H1 (cell line): ENCODE data around the gene UTP14A. TPM values are rescaled to one million over a fixed set of nuclear protein-coding genes. Genes with fewer than 3 reads are reported as not detected.
A peak's percentile ranks its signal among the peaks of the same experiment; 100 is the strongest.

Experiments used
- CTCF ChIA-PET: fragments of 300-600 bp; sonication (Branson Sonifier 250); formaldehyde crosslinking; loops from one replicate; lab custom pipeline; 2021; ENCODE audit not compliant: partially characterized antibody; lab: Charles Lee
- POLR2A ChIA-PET: fragments of 300-600 bp; sonication (Branson Sonifier 250); formaldehyde crosslinking; loops from one replicate; lab custom pipeline; 2021; ENCODE audit warnings: inconsistent platforms; ENCODE audit not compliant: partially characterized antibody; lab: Charles Lee
- DNase-seq, 2 experiments: peaks; one replicate each; pipeline versions ENCODE4 v3.0.0 to v3.0.0-alpha.2; 2010 to 2022; ENCODE audit warnings: low spot score in 2 of 2, low read depth in 1 of 2, mixed read lengths in 1 of 2
- FAIRE-seq: peaks from 2 replicates; lab custom pipeline; 2011; peaks lifted over from hg19 to GRCh38; lab: Jason Lieb, UNC
- H2AFZ ChIP-seq: 2 replicates; pipeline ENCODE4 v1.8.1; 2012; ENCODE audit warnings: low read length, inconsistent platforms
- H2AK5ac ChIP-seq: 2 replicates; pipeline ENCODE4 v1.6.1; 2013; ENCODE audit warnings: low read depth, low read length
- H2BK120ac ChIP-seq: replicated peaks from 2 replicates; pipeline ENCODE3; 2013; ENCODE audit warnings: low read depth, low read length, inconsistent platforms
- H2BK12ac ChIP-seq: 2 replicates; pipeline ENCODE4 v1.6.1; 2013; ENCODE audit warnings: low read depth, low read length
- H2BK15ac ChIP-seq: 2 replicates; pipeline ENCODE4 v1.6.1; 2013; ENCODE audit warnings: low read length
- H2BK20ac ChIP-seq: 2 replicates; pipeline ENCODE4 v1.6.1; 2013; ENCODE audit warnings: low read length
- H2BK5ac ChIP-seq: 2 replicates; pipeline ENCODE4 v1.6.1; 2013; ENCODE audit warnings: low read depth, low read length
- H3K14ac ChIP-seq: 2 replicates; pipeline ENCODE4 v1.6.1; 2013; ENCODE audit warnings: inconsistent platforms; ENCODE audit not compliant: insufficient read length
- H3K18ac ChIP-seq: 2 replicates; pipeline ENCODE4 v1.6.1; 2013; ENCODE audit warnings: low read length; ENCODE audit errors: extremely low read depth
- H3K23ac ChIP-seq: 2 replicates; pipeline ENCODE4 v1.6.1; 2013; ENCODE audit warnings: inconsistent platforms; ENCODE audit not compliant: insufficient read length
- H3K23me2 ChIP-seq: 2 replicates; pipeline ENCODE4 v1.6.1; 2013; ENCODE audit warnings: low read depth, low read length
- H3K27ac ChIP-seq: 2 replicates; pipeline ENCODE4 v1.6.1; 2011; ENCODE audit warnings: low read depth, low read length, inconsistent platforms
- H3K27me3 ChIP-seq, 4 experiments: replicated peaks in 1 of 4; 1 replicate in 1 of 4; 2 replicates in 3 of 4; pipeline versions ENCODE4 v1.6.1 to v1.8.1; 2011 to 2013; ENCODE audit warnings: low read length in 3 of 4, mild to moderate bottlenecking in 3 of 4, inconsistent platforms in 2 of 4, mixed read lengths in 2 of 4, moderate library complexity in 1 of 4; ENCODE audit not compliant: control insufficient read depth in 3 of 4, insufficient read depth in 3 of 4; ENCODE audit errors: extremely low read depth in 1 of 4
- H3K36me3 ChIP-seq, 4 experiments: 2 replicates each; pipeline versions ENCODE4 v1.6.1 to v1.8.1; 2011 to 2013; ENCODE audit warnings: mild to moderate bottlenecking in 4 of 4, low read length in 3 of 4, moderate library complexity in 2 of 4, control low read depth in 1 of 4, inconsistent platforms in 1 of 4; ENCODE audit not compliant: insufficient read depth in 4 of 4, control insufficient read depth in 2 of 4
- H3K4ac ChIP-seq: replicated peaks from 2 replicates; pipeline ENCODE3; 2013; ENCODE audit warnings: low read length, low read depth, mixed read lengths, inconsistent platforms; ENCODE audit not compliant: insufficient read length
- H3K4me1 ChIP-seq, 4 experiments: replicated peaks in 1 of 4; 1 replicate in 1 of 4; 2 replicates in 3 of 4; pipeline versions ENCODE4 v1.6.1 to v1.8.1; 2011 to 2013; ENCODE audit warnings: low read length in 3 of 4, inconsistent platforms in 2 of 4, mixed read lengths in 1 of 4; ENCODE audit not compliant: insufficient read depth in 4 of 4, control insufficient read depth in 3 of 4
- H3K4me2 ChIP-seq, 2 experiments: 2 replicates each; pipeline versions ENCODE4 v1.6.1 to v1.8.1; 2011 to 2013; ENCODE audit warnings: low read depth in 2 of 2, low read length in 2 of 2, control low read depth in 1 of 2, inconsistent platforms in 1 of 2, mild to moderate bottlenecking in 1 of 2; ENCODE audit not compliant: insufficient read depth in 1 of 2
- H3K4me3 ChIP-seq, 4 experiments: fragments of 200-600, 300-600 bp in 1 of 4; sonication (generic), shearing (Covaris generic), sonication (Bioruptor Twin) in 1 of 4; 2 replicates each; pipeline versions ENCODE4 v1.5.1 to v1.8.1; 2011 to 2016; ENCODE audit warnings: low read length in 4 of 4, low read depth in 3 of 4, control low read depth in 2 of 4, inconsistent platforms in 2 of 4, mild to moderate bottlenecking in 2 of 4, mixed read lengths in 1 of 4, moderate library complexity in 1 of 4; ENCODE audit not compliant: insufficient read depth in 2 of 4; ENCODE audit errors: extremely low read depth in 1 of 4
- H3K56ac ChIP-seq: replicated peaks from 2 replicates; pipeline ENCODE3; 2013; ENCODE audit warnings: low read depth, mild to moderate bottlenecking, mixed read lengths, low read length, inconsistent platforms; ENCODE audit not compliant: insufficient read length
- H3K79me1 ChIP-seq: 2 replicates; pipeline ENCODE4 v1.6.1; 2013; ENCODE audit warnings: low read depth, low read length, control low read depth
- H3K79me2 ChIP-seq, 2 experiments: 2 replicates each; pipeline versions ENCODE4 v1.6.1 to v1.8.1; 2012 to 2013; ENCODE audit warnings: low read length in 2 of 2, mild to moderate bottlenecking in 2 of 2, inconsistent platforms in 1 of 2; ENCODE audit not compliant: insufficient read depth in 2 of 2, control insufficient read depth in 1 of 2
- H3K9ac ChIP-seq, 4 experiments: replicated peaks in 1 of 4; 1 replicate in 1 of 4; 2 replicates in 3 of 4; pipeline versions ENCODE4 v1.6.1 to v1.8.1; 2011 to 2013; ENCODE audit warnings: low read depth in 3 of 4, low read length in 3 of 4, control low read depth in 2 of 4, mild to moderate bottlenecking in 2 of 4, moderate library complexity in 2 of 4, inconsistent platforms in 1 of 4; ENCODE audit errors: extremely low read depth in 1 of 4
- H3K9me3 ChIP-seq, 2 experiments: 2 replicates each; pipeline versions ENCODE4 v1.6.1 to v1.8.1; 2012 to 2013; ENCODE audit warnings: mild to moderate bottlenecking in 2 of 2, moderate library complexity in 2 of 2, control low read depth in 1 of 2, inconsistent platforms in 1 of 2, low read depth in 1 of 2, low read length in 1 of 2, mixed read lengths in 1 of 2; ENCODE audit not compliant: insufficient read depth in 2 of 2
- H4K20me1 ChIP-seq, 2 experiments: replicated peaks in 1 of 2; 2 replicates each; pipeline versions ENCODE3 to v1.8.1; 2011 to 2013; ENCODE audit warnings: inconsistent platforms in 2 of 2, low read length in 2 of 2, mild to moderate bottlenecking in 1 of 2; ENCODE audit not compliant: insufficient read depth in 2 of 2, control insufficient read depth in 1 of 2
- H4K5ac ChIP-seq: 2 replicates; pipeline ENCODE4 v1.6.1; 2013; ENCODE audit warnings: low read length, low read depth, mixed read lengths, inconsistent platforms; ENCODE audit not compliant: insufficient read length
- H4K8ac ChIP-seq: 2 replicates; pipeline ENCODE4 v1.8.0; 2013; ENCODE audit warnings: mild to moderate bottlenecking, moderate library complexity, low read length, inconsistent platforms; ENCODE audit not compliant: insufficient read depth; ENCODE audit errors: extremely low read depth
- H4K91ac ChIP-seq: replicated peaks from 2 replicates; pipeline ENCODE3; 2013; ENCODE audit warnings: low read length, mixed read lengths, inconsistent platforms; ENCODE audit not compliant: insufficient read length
- EZH2 ChIP-seq: fragments of 200-600 bp; sonication (generic); IDR thresholded peaks from 2 replicates; pipeline ENCODE4 v1.7.1; 2012; ENCODE audit warnings: low read depth, mild to moderate bottlenecking, moderate library complexity, low read length, inconsistent platforms; ENCODE audit not compliant: severe bottlenecking
- SUZ12 ChIP-seq: fragments of 200-600 bp; sonication (generic); IDR thresholded peaks from 2 replicates; pipeline ENCODE4 v1.6.1; 2012; ENCODE audit warnings: mild to moderate bottlenecking, inconsistent platforms, low read length, moderate library complexity, mixed read lengths
- YY1 ChIP-seq: IDR thresholded peaks from 2 replicates; pipeline ENCODE4 v1.6.1; 2011; ENCODE audit warnings: low read depth, mild to moderate bottlenecking, low read length
- WGBS, 2 experiments: shearing (Covaris generic) in 1 of 2; methylation state at CpG; one replicate each; pipeline versions ENCODE4 v1.1.6 to v1.1.7; 2013 to 2015; ENCODE audit warnings: low lambda C conversion rate in 2 of 2, mixed read lengths in 2 of 2, inconsistent platforms in 1 of 2, low coverage in 1 of 2, missing lambda C conversion rate in 1 of 2; ENCODE audit not compliant: insufficient replicate concordance in 2 of 2, insufficient coverage in 1 of 2, insufficient read length in 1 of 2; ENCODE audit errors: extremely low coverage in 1 of 2, missing lambda C conversion rate in 1 of 2; 5-methylcytosine and 5-hydroxymethylcytosine counted together
- polyA plus RNA-seq, 7 experiments: library from polyadenylated mRNA; depleted of rRNA in 3 of 7; stranded (reverse) in 5 of 7; unstranded in 2 of 7; fragments of >200 nt in 5 of 7; fragments of 200-250 nt in 2 of 7; gene quantifications; 1 replicate in 5 of 7; 2 replicates in 1 of 7; 4 replicates in 1 of 7; pipeline versions ENCODE4 v1.2.1 to v1.2.3, GENCODE V29; 2011 to 2013; ENCODE audit warnings: missing spikeins in 2 of 7, mixed read lengths in 2 of 7
- total RNA-seq: library from RNA; stranded (reverse); fragmentation: NEBNext Ultra II Directional; extraction: Animal tissue kit (Norgen Biotek cat#: 25700); gene quantifications from 2 replicates; pipeline ENCODE4 v1.2.1, GENCODE V29; 2021

Gene UTP14A
- total and polyA plus RNA-seq, 2 of the 8 experiments (the other 6 are each of a cell fraction or from before 2014, with no cell fraction given) = 4.5 to 24.0 TPM

- Histone ChIP-seq H3K4me3 (peak overlapping the region; percentile 57 to 70 (median 59)), H3K56ac (no peak overlapping the region), H4K20me1 (peaks cover 0 to 5% of the 10 kb centered on the region in 2 experiments), H4K8ac (no peak overlapping the region), H3K18ac (no peak overlapping the region), H3K36me3 (no peaks in the 10 kb centered on the region), H3K79me2 (no peaks in the 10 kb centered on the region), H2AK5ac (no peak overlapping the region), H3K27me3 (peaks cover 41 to 71% (median 61%) of the 10 kb centered on the region in 4 experiments), H2BK20ac (no peak overlapping the region), H3K23me2 (peaks cover 9% of the 10 kb centered on the region; the same call in 1 of the 2 replicates), H4K5ac (no peak overlapping the region), H3K23ac (no peak overlapping the region), H3K4me1 (peaks cover 0 to 24% (median 12%) of the 10 kb centered on the region in 4 experiments), H2BK120ac (no peak overlapping the region), H2AFZ (0 out of 2 replicates have a peak overlapping the region, but pooled peaks have one; percentile 44), H3K4me2 (peak overlapping the region; percentile 74 to 94), H2BK12ac (0 out of 2 replicates have a peak overlapping the region, but pooled peaks have one; percentile 17), H2BK15ac (no peak overlapping the region), H2BK5ac (no peak overlapping the region), H4K91ac (no peak overlapping the region), H3K79me1 (no peaks in the 10 kb centered on the region), H3K9me3 (no peaks in the 10 kb centered on the region), H3K27ac (no peak overlapping the region), H3K9ac (no peak overlapping the region), H3K14ac (no peak overlapping the region), H3K4ac (no peak overlapping the region)
- POLR2A ChIA-PET = interaction anchor here (0.9 to 1.7 kb wide), 5 partner anchors 18 to 103 kb away, joined by 3 to 9 read pairs (median 4); partner anchors contain the start of genes BCORL1 and UTP14A
- CTCF ChIA-PET = interaction anchor here (0.8 to 1.2 kb wide), 2 partner anchors 9 to 14 kb away, joined by 3 read pairs; no protein-coding TSS in a partner anchor
- no peak for DNase-seq
- peak; percentile 49 for TF ChIP-seq EZH2
- TF ChIP-seq YY1 = no peak
- peak; percentile 28; the same call in 1 of the 2 replicates for TF ChIP-seq SUZ12
- no peak for FAIRE-seq
- WGBS, 2 experiments = 15% methylated on average over 7 of the region's 7 CpGs; no CpG with 5 or more reads in 1 of the 2 experiments
Measured at GRCh38 chrX:129958083-129958465, 52.1 kb downstream of the UTP14A start.
